Activated T-cell treated with anti-CD3 and anti-CD28 coated beads, Interleukin-2, amount 50 U/mL, for 72 hours (primary cell): ENCODE results near the gene SLC8A3. TPM values are rescaled to one million over a fixed set of nuclear protein-coding genes. Genes with fewer than 3 reads are reported as not detected.

Source experiments
- ATAC-seq, 2 donors: fragments of 150-1000 bp; cut with Tn5 transposase; replicated peaks in 1 of 2; 2 replicates each; pipeline ENCODE4 v1.10.0; 2021; ENCODE audit warnings: moderate library complexity in 2 of 2, mild to moderate bottlenecking in 1 of 2
- DNase-seq, 2 donors: peaks; one replicate each; pipeline ENCODE4 v3.0.0; 2021 to 2022; ENCODE audit warnings: mixed read lengths in 1 of 2
- H3K27ac Mint-ChIP-seq: one replicate; pipeline ENCODE4 v1.8.0; 2022; ENCODE audit warnings: mild to moderate bottlenecking, moderate library complexity, mixed read lengths
- H3K27me3 Mint-ChIP-seq: one replicate; pipeline ENCODE4 v1.8.0; 2022; ENCODE audit warnings: low read depth, mixed read lengths
- H3K36me3 Mint-ChIP-seq, 2 donors: one replicate each; pipeline ENCODE4 v1.8.0; 2022; ENCODE audit warnings: mixed read lengths in 2 of 2, mild to moderate bottlenecking in 1 of 2; ENCODE audit not compliant: insufficient read depth in 2 of 2
- H3K4me1 Mint-ChIP-seq: one replicate; pipeline ENCODE4 v1.8.0; 2022; ENCODE audit warnings: low read depth, mixed read lengths
- H3K4me3 Mint-ChIP-seq, 2 donors: one replicate each; pipeline ENCODE4 v1.8.0; 2022; ENCODE audit warnings: mild to moderate bottlenecking in 2 of 2, mixed read lengths in 2 of 2, moderate library complexity in 2 of 2
- H3K9me3 Mint-ChIP-seq, 2 donors: one replicate each; pipeline ENCODE4 v1.8.0; 2022; ENCODE audit warnings: mixed read lengths in 2 of 2
- total RNA-seq, 2 donors: library from RNA; stranded (reverse); gene quantifications; one replicate each; pipeline ENCODE4 v1.2.3, GENCODE V29; 2022

Gene SLC8A3
- total RNA-seq, 2 donors from 2014 or later: 0.55 to 0.93 TPM

- Mint-ChIP-seq H3K9me3 (no peaks in the 10 kb centered on the region), H3K4me1 (no peaks in the 10 kb centered on the region), H3K36me3 (no peaks in the 10 kb centered on the region), H3K27me3 (peaks cover 41% of the 10 kb centered on the region), H3K4me3 (no peak overlapping the region), H3K27ac (no peak overlapping the region)
- DNase-seq (no peak), ATAC-seq (no peak)
Observed at GRCh38 chr14:70133461-70133860, 55.3 kb downstream of the SLC8A3 start.

GRCh38 chr14:70130482-70130881, 58.3 kb downstream of the SLC8A3 start:
- H3K9me3 Mint-ChIP-seq: no peaks in the 10 kb centered on the region
- no peak for ATAC-seq
- H3K27ac Mint-ChIP-seq: no peak overlapping the region
- no peaks in the 10 kb centered on the region for H3K36me3 Mint-ChIP-seq
- H3K27me3 Mint-ChIP-seq: peaks cover 41% of the 10 kb centered on the region
- DNase-seq: no peak
- H3K4me1 Mint-ChIP-seq: no peaks in the 10 kb centered on the region
- H3K4me3 Mint-ChIP-seq: no peak overlapping the region

GRCh38 chr14:70127186-70127585, 61.6 kb downstream of the SLC8A3 start:
- H3K27me3 Mint-ChIP-seq: peaks cover 37% of the 10 kb centered on the region
- DNase-seq (no peak), ATAC-seq (no peak)
- no peaks in the 10 kb centered on the region for H3K4me1 Mint-ChIP-seq
- H3K27ac Mint-ChIP-seq: no peak overlapping the region
- H3K4me3 Mint-ChIP-seq: no peak overlapping the region
- H3K9me3 Mint-ChIP-seq: no peaks in the 10 kb centered on the region
- no peaks in the 10 kb centered on the region for H3K36me3 Mint-ChIP-seq

GRCh38 chr14:70123796-70124195, 65.0 kb downstream of the SLC8A3 start:
- no peaks in the 10 kb centered on the region for H3K4me1 Mint-ChIP-seq
- peaks cover 18% of the 10 kb centered on the region for H3K27me3 Mint-ChIP-seq
- no peaks in the 10 kb centered on the region for H3K36me3 Mint-ChIP-seq
- no peak overlapping the region for H3K27ac Mint-ChIP-seq
- no peaks in the 10 kb centered on the region for H3K9me3 Mint-ChIP-seq
- H3K4me3 Mint-ChIP-seq: no peak overlapping the region
- DNase-seq: no peak
- ATAC-seq: no peak

- Mint-ChIP-seq H3K4me3 (no peak overlapping the region), H3K9me3 (no peaks in the 10 kb centered on the region), H3K27me3 (peaks cover 21% of the 10 kb centered on the region), H3K36me3 (no peaks in the 10 kb centered on the region), H3K27ac (no peak overlapping the region), H3K4me1 (no peaks in the 10 kb centered on the region)
- DNase-seq: no peak
- ATAC-seq: no peak
Observed at GRCh38 chr14:70121521-70121920, 67.2 kb downstream of the SLC8A3 start.

GRCh38 chr14:70118064-70118463, 70.7 kb downstream of the SLC8A3 start:
- Mint-ChIP-seq H3K27ac (no peak overlapping the region), H3K4me3 (no peak overlapping the region), H3K27me3 (peaks cover 15% of the 10 kb centered on the region), H3K36me3 (no peaks in the 10 kb centered on the region), H3K9me3 (no peaks in the 10 kb centered on the region), H3K4me1 (no peaks in the 10 kb centered on the region)
- ATAC-seq: no peak
- no peak for DNase-seq

GRCh38 chr14:70116278-70116677, 72.5 kb downstream of the SLC8A3 start:
- no peak for ATAC-seq
- no peaks in the 10 kb centered on the region for H3K4me1 Mint-ChIP-seq
- H3K4me3 Mint-ChIP-seq: no peak overlapping the region
- no peaks in the 10 kb centered on the region for H3K36me3 Mint-ChIP-seq
- peaks cover 23% of the 10 kb centered on the region for H3K27me3 Mint-ChIP-seq
- DNase-seq: no peak
- H3K27ac Mint-ChIP-seq: no peak overlapping the region
- H3K9me3 Mint-ChIP-seq: no peaks in the 10 kb centered on the region

GRCh38 chr14:70114621-70115156, 74.1 kb downstream of the SLC8A3 start:
- no peak for DNase-seq
- H3K36me3 Mint-ChIP-seq: no peaks in the 10 kb centered on the region
- no peak for ATAC-seq
- H3K4me1 Mint-ChIP-seq: no peaks in the 10 kb centered on the region
- H3K9me3 Mint-ChIP-seq: no peaks in the 10 kb centered on the region
- H3K27me3 Mint-ChIP-seq: peaks cover 23% of the 10 kb centered on the region
- H3K27ac Mint-ChIP-seq: no peak overlapping the region
- no peak overlapping the region for H3K4me3 Mint-ChIP-seq

- no peaks in the 10 kb centered on the region for H3K9me3 Mint-ChIP-seq
- H3K36me3 Mint-ChIP-seq: no peaks in the 10 kb centered on the region
- peaks cover 27% of the 10 kb centered on the region for H3K27me3 Mint-ChIP-seq
- H3K27ac Mint-ChIP-seq: no peak overlapping the region
- H3K4me3 Mint-ChIP-seq: no peak overlapping the region
- DNase-seq (no peak), ATAC-seq (no peak)
- H3K4me1 Mint-ChIP-seq: no peaks in the 10 kb centered on the region
Observed at GRCh38 chr14:70113211-70113610, 75.5 kb downstream of the SLC8A3 start.

GRCh38 chr14:70108419-70108818, 80.3 kb downstream of the SLC8A3 start:
- peaks cover 21% of the 10 kb centered on the region for H3K27me3 Mint-ChIP-seq
- DNase-seq (no peak), ATAC-seq (no peak)
- H3K36me3 Mint-ChIP-seq: no peaks in the 10 kb centered on the region
- H3K4me3 Mint-ChIP-seq: no peak overlapping the region
- H3K9me3 Mint-ChIP-seq: no peaks in the 10 kb centered on the region
- no peak overlapping the region for H3K27ac Mint-ChIP-seq
- no peaks in the 10 kb centered on the region for H3K4me1 Mint-ChIP-seq

- Mint-ChIP-seq H3K36me3 (no peaks in the 10 kb centered on the region), H3K27me3 (peaks cover 21% of the 10 kb centered on the region), H3K4me1 (no peaks in the 10 kb centered on the region), H3K4me3 (no peak overlapping the region), H3K27ac (no peak overlapping the region), H3K9me3 (no peaks in the 10 kb centered on the region)
- ATAC-seq (no peak), DNase-seq (no peak)
Observed at GRCh38 chr14:70107309-70107708, 81.4 kb downstream of the SLC8A3 start.

GRCh38 chr14:70100071-70100470, 88.7 kb downstream of the SLC8A3 start:
- no peaks in the 10 kb centered on the region for H3K36me3 Mint-ChIP-seq
- H3K4me1 Mint-ChIP-seq: no peaks in the 10 kb centered on the region
- ATAC-seq (no peak), DNase-seq (no peak)
- H3K27me3 Mint-ChIP-seq: peaks cover 34% of the 10 kb centered on the region
- H3K4me3 Mint-ChIP-seq: no peak overlapping the region
- H3K9me3 Mint-ChIP-seq: no peaks in the 10 kb centered on the region
- no peak overlapping the region for H3K27ac Mint-ChIP-seq

GRCh38 chr14:70098250-70098809, 90.4 kb downstream of the SLC8A3 start:
- ATAC-seq (no peak), DNase-seq (no peak)
- no peak overlapping the region for H3K27ac Mint-ChIP-seq
- H3K27me3 Mint-ChIP-seq: peaks cover 42% of the 10 kb centered on the region
- H3K4me1 Mint-ChIP-seq: no peaks in the 10 kb centered on the region
- no peaks in the 10 kb centered on the region for H3K9me3 Mint-ChIP-seq
- no peaks in the 10 kb centered on the region for H3K36me3 Mint-ChIP-seq
- no peak overlapping the region for H3K4me3 Mint-ChIP-seq

- DNase-seq (no peak), ATAC-seq (no peak)
- Mint-ChIP-seq H3K4me3 (no peak overlapping the region), H3K4me1 (no peaks in the 10 kb centered on the region), H3K27me3 (peaks cover 42% of the 10 kb centered on the region), H3K27ac (no peak overlapping the region), H3K9me3 (no peaks in the 10 kb centered on the region), H3K36me3 (no peaks in the 10 kb centered on the region)
Observed at GRCh38 chr14:70097576-70098249, 91.0 kb downstream of the SLC8A3 start.
